HuH-7.5 (cell line): ENCODE data around the gene RNF112.
"Not testable (repeated sequence)": the region's sequence is repeated elsewhere in the genome, so short reads cannot be mapped to it uniquely, and the experiment has no call there.

Experiments
- DNase-seq: peaks from one replicate; pipeline ENCODE4 v3.0.0; 2011; ENCODE audit warnings: low spot score

The RNF112 gene

DNA sequence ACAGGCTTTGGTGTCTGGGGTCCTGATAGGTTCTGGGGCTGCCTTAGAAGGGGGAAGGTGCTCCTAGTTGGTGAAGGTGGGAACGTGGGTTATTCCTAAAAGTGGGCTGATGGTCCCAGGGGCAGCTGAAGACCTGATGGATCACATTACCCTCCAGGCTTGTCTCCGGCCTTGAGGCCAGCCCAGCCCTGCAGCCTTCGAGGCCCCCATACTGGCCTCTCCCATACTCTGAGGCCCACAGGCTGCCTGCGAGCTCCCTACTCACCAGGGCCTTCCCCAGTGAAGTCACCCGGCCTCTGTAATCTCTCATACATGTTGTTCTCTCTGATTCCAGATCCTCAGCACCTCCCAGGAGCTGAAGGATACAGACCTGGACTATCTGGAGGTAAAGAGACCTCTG, 2.7 kb downstream of the RNF112 start:
- DNase-seq = no peak

GRCh38 chr17:19414396-19415280, 3.6 kb downstream of the RNF112 start:
- no peak for DNase-seq

DNA sequence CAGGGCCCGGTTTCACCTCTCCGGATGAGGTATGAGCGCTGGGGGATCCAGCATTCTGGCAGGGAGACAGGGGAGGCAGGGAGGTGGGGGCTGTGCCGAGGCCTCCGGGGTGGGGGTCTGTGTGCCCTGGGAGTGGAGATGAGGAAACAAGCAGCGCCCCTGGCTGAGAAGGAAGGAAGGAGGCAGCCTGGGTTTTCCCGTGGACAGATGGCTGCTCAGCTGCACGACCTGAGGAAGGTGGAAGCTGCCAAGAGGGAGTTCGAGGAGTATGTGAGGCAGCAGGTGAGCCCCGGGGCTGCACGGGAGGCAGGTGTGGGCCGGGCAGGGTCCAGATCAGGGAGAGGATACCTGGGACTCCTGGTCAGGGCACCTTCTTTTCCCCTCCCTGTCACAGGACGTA, 4.3 kb downstream of the RNF112 start:
- DNase-seq = no peak

DNA sequence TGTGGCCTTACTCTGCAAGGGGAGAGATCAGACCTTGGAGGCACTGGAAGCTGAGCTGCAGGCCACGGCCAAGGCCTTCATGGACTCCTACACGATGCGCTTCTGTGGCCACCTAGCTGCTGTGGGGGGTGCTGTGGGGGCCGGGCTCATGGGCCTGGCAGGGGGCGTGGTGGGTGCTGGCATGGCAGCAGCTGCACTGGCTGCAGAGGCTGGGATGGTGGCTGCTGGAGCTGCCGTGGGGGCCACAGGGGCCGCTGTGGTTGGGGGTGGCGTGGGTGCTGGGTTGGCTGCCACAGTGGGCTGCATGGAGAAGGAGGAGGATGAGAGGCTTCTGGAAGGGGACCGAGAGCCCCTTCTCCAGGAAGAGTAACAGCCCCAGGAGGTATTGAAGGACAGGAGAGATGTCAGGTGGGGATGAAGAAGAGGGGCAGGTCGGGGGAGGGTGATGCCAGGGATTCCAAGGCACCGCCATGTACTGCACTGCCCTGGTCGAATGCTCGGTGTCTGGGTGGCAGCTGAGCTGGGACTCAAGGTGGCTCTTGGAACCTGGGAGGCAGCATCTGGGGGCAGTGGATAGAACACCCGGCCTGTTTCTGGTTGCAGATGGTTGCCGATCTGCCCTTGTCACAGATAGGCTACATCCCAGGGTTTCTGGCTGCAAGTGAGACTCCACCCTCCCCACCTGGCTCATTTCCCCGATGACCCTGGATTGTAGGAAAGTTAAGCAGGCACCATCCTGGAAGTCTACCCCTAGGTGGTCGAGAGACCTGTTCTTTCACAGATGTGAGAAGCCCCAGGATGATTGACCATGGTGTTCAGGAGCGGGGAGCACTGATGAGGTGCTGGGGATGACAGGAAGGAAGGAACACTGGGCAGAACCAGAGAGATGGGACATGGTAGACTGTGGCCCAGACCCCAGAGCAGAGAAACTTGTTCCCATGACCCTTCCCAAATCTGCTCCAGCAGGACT, 5.1 kb downstream of the RNF112 start:
- DNase-seq = no peak

GRCh38 chr17:19417611-19418010, 6.6 kb downstream of the RNF112 start:
- DNase-seq = no peak

GRCh38 chr17:19418251-19418992, 7.4 kb downstream of the RNF112 start:
- DNase-seq = no peak

- no peak for DNase-seq
These were observed 10.2 kb downstream of the RNF112 start for GRCh38 chr17:19421219-19421618.

DNA sequence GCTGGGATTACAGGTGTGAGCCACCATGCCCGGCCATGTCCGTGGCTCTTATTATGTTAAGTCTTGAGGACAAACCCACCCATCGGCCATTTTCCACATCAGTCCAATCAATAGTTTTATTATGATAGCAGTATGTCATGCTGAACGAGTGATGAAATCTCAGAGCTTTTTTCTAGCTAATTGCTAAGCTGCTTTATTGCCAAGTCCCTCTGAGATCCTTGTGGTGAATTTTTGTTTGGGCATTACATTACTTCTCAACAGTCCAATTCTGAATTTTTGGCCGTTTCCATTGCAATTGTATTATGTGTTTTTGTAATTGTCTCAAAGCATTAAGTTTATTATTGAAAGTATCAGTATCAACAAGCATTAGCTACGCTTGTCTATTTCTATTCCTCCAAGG, 10.9 kb downstream of the RNF112 start:
- DNase-seq = no peak

DNA sequence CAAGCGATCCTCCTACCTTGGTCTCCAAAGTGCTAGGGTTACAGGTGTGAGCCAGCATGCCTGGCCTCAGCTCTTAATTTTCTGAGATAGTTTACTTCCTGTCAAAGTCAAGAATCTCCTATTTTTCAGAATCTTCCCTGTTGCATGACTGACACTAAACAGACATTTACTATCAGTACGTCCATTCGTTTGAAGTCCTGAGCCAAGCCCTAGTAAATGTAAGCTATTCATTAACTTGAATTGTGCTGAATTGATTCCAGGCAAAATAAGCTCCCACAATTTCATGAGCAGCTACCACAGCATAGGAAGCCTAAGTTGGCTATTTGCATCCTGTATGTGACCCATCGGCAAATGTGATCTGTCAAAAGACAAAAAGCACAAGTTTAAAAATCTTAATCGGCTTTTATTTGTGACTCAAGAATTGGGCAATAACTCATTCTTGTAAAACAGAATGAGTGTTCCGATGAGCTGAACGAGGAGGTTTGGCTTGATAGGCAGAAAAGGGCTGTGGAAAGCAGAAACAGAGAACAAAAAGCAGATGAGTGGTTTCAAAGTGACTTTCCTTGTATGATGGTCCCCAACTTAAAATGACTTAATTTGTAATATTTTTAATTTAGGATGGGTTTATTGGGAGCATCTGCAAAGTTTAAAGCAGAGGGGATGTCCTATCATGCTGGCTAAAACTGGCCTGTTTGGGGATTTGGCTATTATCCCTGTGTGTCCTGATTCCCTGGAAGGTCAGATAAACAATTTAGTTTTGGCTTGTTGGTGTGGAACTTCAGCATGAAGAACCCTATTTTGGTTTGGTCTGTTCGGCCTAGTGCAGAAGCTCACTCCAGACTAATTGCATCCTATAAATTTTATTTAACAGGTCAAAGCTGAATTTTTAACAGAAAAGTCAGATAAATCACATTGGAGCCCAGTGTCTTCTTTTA, 14.2 kb downstream of the RNF112 start:
- no peak for DNase-seq

- no peak for DNase-seq
These were observed 15.6 kb downstream of the RNF112 start for GRCh38 chr17:19426631-19427030.

- DNase-seq = no peak
These were observed 20.7 kb downstream of the RNF112 start for GRCh38 chr17:19431691-19432090.

DNA sequence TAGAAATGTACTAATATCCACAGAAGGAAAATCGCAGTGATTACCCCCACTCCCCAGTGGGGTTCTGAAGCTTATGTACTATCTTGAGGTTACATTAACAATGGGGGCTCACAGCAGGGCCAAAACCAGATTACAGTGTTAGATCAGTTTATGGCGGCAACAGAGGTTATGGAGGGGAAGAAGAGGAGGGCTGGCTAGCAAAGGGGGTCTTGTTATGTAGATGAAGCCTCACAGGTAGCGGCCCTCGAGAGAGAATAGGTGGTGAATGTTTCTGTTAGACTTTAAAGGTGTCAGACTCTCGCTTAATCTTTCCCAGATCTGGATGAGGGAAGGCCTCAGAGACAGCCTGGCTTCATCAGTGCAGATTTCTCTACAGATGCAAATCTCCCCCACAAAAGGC, 22.2 kb downstream of the RNF112 start:
- no peak for DNase-seq

DNA sequence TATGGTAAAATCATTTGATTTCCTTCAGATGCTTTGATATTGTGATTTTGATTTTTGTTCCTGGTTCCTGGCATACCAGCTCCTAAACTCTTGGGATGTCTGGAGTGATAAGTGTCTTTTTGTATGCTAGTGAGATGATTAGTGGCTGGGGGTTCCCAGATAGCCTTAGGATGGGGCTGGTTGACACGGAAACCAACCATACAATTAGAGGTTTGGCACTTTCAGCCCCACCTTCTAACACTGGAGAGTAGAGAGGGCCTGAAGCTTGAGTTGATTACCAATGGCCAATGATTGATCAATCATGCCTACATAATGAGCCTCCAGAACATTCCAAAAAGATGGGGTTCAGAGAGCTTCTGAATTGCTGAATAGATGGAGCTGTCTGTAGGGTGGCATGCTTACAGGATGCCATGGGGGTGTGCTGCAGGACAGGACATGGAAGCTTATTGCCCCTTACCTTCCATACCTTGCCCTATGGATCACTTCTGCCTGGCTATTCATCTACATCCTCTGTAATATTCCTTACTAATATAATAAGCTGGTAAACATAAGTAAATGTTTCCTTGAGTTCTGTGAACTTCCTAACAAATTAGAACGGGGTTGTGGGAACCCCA, 22.8 kb downstream of the RNF112 start:
- no peak for DNase-seq

GRCh38 chr17:19440421-19440820, 29.4 kb downstream of the RNF112 start:
- DNase-seq = no peak

- DNase-seq = not testable (repeated sequence)
These were observed 30.3 kb downstream of the RNF112 start for GRCh38 chr17:19441288-19441687.

DNA sequence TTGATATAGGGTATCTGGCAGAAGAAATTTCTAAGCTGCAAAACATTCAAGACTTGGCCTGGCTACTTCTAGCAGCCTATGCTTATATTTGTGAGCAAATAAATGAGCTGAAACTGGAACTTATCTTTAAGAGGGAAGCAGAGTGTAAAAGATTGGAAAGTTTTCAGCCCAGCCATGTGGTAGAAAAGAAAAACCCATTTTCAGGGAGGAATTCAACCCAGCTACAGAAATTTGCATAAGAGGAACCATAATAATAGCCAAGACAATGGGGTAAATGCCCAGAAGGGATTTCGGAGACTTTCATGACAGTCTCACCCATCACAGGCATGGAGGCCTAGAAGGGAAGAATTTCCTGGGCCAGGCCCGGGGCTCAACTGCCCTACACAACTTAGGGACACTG, 31.7 kb downstream of the RNF112 start:
- no peak for DNase-seq

- no peak for DNase-seq
These were observed 32.1 kb downstream of the RNF112 start for GRCh38 chr17:19443148-19443547.

DNA sequence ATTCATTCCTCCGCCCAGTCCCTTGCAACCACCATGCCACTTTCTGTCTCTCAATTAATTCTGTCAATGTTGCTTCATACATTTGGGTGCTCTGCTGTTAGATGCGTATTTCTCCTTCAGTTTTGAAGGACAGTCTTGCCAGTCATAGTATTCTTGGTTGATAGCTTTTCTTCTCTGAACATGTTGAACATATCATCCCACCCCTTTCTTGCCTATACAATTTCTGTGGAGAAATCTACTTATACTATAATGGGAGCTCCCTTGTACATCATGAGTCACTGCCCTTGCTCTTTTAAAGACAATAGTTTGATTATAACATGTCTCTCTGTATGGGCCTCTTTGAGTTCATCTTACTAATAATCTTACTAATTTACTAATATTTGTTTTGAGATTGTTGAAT, 34.1 kb downstream of the RNF112 start:
- DNase-seq = no peak

- not testable (repeated sequence) for DNase-seq
These were observed 35.5 kb downstream of the RNF112 start for GRCh38 chr17:19446577-19446976.

- DNase-seq = peak; percentile 67
These were observed 36.1 kb downstream of the RNF112 start for GRCh38 chr17:19447085-19447583.
